WTC11 (cell line): Measurements from ENCODE around the gene TMEM145. TPM values are rescaled to one million over a fixed set of nuclear protein-coding genes. Genes with fewer than 3 reads are reported as not detected.

Experiments used
- ATAC-seq: fragments of 200-7000 bp; cut with Tn5 transposase; 2 replicates; pipeline ENCODE4 v1.10.0; 2021; ENCODE audit warnings: mild to moderate bottlenecking, moderate library complexity
- CTCF ChIA-PET: fragments of 300-600 bp; sonication (Branson Sonifier 250); formaldehyde crosslinking; loops from one replicate; lab custom pipeline; 2021; ENCODE audit warnings: antibody characterized with exemption; lab: Charles Lee
- POLR2A ChIA-PET: fragments of 350-600 bp; sonication (Branson Sonifier 250); formaldehyde crosslinking; loops from one replicate; lab custom pipeline; 2021; ENCODE audit warnings: antibody characterized with exemption; lab: Charles Lee
- DNase-seq: peaks from one replicate; pipeline ENCODE4 v3.0.0; 2021; ENCODE audit warnings: low spot score
- H3K27ac Mint-ChIP-seq: 2 replicates; pipeline ENCODE4 v1.8.0; 2021; ENCODE audit warnings: mixed read lengths
- H3K27me3 Mint-ChIP-seq: 2 replicates; pipeline ENCODE4 v1.8.0; 2021; ENCODE audit warnings: low read depth, mild to moderate bottlenecking, moderate library complexity, mixed read lengths
- H3K36me3 Mint-ChIP-seq: 2 replicates; pipeline ENCODE4 v1.8.0; 2021; ENCODE audit warnings: mixed read lengths
- H3K4me1 Mint-ChIP-seq: 2 replicates; pipeline ENCODE4 v1.8.0; 2022; ENCODE audit warnings: mixed read lengths
- H3K4me3 Mint-ChIP-seq: 2 replicates; pipeline ENCODE4 v1.8.0; 2021; ENCODE audit warnings: mild to moderate bottlenecking, moderate library complexity, mixed read lengths
- H3K9me3 Mint-ChIP-seq: 2 replicates; pipeline ENCODE4 v1.8.0; 2021; ENCODE audit warnings: mixed read lengths
- ARID4B ChIP-seq: sonication (generic); formaldehyde crosslinking; IDR thresholded peaks from 2 replicates; pipeline ENCODE4 v1.8.0; 2023; ENCODE audit warnings: missing genetic modification reagents, mild to moderate bottlenecking, borderline replicate concordance
- CREM ChIP-seq: sonication (generic); formaldehyde crosslinking; IDR thresholded peaks from 2 replicates; pipeline ENCODE4 v1.8.1; 2022; ENCODE audit warnings: mild to moderate bottlenecking, missing genetic modification reagents, moderate library complexity
- FOXK1 ChIP-seq: sonication (generic); formaldehyde crosslinking; IDR thresholded peaks from 2 replicates; pipeline ENCODE4 v1.8.0; 2022; ENCODE audit warnings: mild to moderate bottlenecking, moderate library complexity, missing genetic modification reagents
- FOXP1 ChIP-seq: sonication (generic); formaldehyde crosslinking; IDR thresholded peaks from 2 replicates; pipeline ENCODE4 v1.8.0; 2022; ENCODE audit warnings: missing genetic modification reagents, mild to moderate bottlenecking, moderate library complexity, borderline replicate concordance
- FOXP4 ChIP-seq: sonication (generic); formaldehyde crosslinking; IDR thresholded peaks from 2 replicates; pipeline ENCODE4 v1.8.0; 2022; ENCODE audit warnings: mild to moderate bottlenecking, missing genetic modification reagents
- IRF2 ChIP-seq: sonication (generic); formaldehyde crosslinking; IDR thresholded peaks from 2 replicates; pipeline ENCODE4 v1.8.0; 2022; ENCODE audit warnings: low read depth, missing genetic modification reagents, borderline replicate concordance
- NFE2L1 ChIP-seq: sonication (generic); formaldehyde crosslinking; IDR thresholded peaks from 2 replicates; pipeline ENCODE4 v1.8.1; 2023; ENCODE audit warnings: missing genetic modification reagents
- NFYB ChIP-seq: sonication (generic); formaldehyde crosslinking; conservative IDR thresholded peaks from 2 replicates; pipeline ENCODE4 v1.8.0; 2022; ENCODE audit warnings: low read depth, missing genetic modification reagents
- OVOL2 ChIP-seq: fragments of 250-450 bp; sonication (Bioruptor Pico); IDR thresholded peaks from 2 replicates; pipeline ENCODE4 v1.9.0; 2021; ENCODE audit warnings: mild to moderate bottlenecking, borderline replicate concordance
- SOX15 ChIP-seq: fragments of 250-450 bp; sonication (Bioruptor Pico); IDR thresholded peaks from 2 replicates; pipeline ENCODE4 v1.9.0; 2021; ENCODE audit warnings: mild to moderate bottlenecking
- ZBTB43 ChIP-seq: sonication (generic); formaldehyde crosslinking; IDR thresholded peaks from 2 replicates; pipeline ENCODE4 v1.8.1; 2023; ENCODE audit warnings: mild to moderate bottlenecking, missing genetic modification reagents
- ZNF232 ChIP-seq: sonication (generic); formaldehyde crosslinking; IDR thresholded peaks from 2 replicates; pipeline ENCODE4 v1.8.0; 2022; ENCODE audit warnings: mild to moderate bottlenecking, missing genetic modification reagents
- ZNF281 ChIP-seq: sonication (generic); formaldehyde crosslinking; IDR thresholded peaks from 2 replicates; pipeline ENCODE4 v1.8.0; 2023; ENCODE audit warnings: mild to moderate bottlenecking, missing genetic modification reagents
- ZNF423 ChIP-seq: fragments of 250-450 bp; sonication (Bioruptor Pico); IDR thresholded peaks from 2 replicates; pipeline ENCODE4 v2.1.2; 2022; ENCODE audit warnings: mild to moderate bottlenecking, moderate library complexity
- ZNF425 ChIP-seq: fragments of 250-450 bp; sonication (Bioruptor Pico); conservative IDR thresholded peaks from 2 replicates; pipeline ENCODE4 v1.9.0; 2021; ENCODE audit warnings: mild to moderate bottlenecking
- total RNA-seq: library from RNA; stranded (reverse); gene quantifications from 3 replicates; pipeline ENCODE4 v1.2.3, GENCODE V29; 2021

TMEM145 gene
- total RNA-seq, 1 experiment from 2014 or later: 6.9 TPM

- TF ChIP-seq ZNF281 (CRISPR knock-in tag) (no peak), OVOL2 (CRISPR knock-in tag) (no peak), IRF2 (CRISPR knock-in tag) (no peak), CREM (no peak), ARID4B (no peak), SOX15 (CRISPR knock-in tag) (no peak)
Observed at GRCh38 chr19:42282819-42283187, 30.3 kb upstream of the TMEM145 start (continued).

- ChIA-PET CTCF (interaction anchor here (4.8 to 7.5 kb wide), 2 partner anchors 12 to 38 kb away, joined by 30 to 239 read pairs; partner anchors contain the start of gene GSK3A), POLR2A (interaction anchor here (0.5 to 1.0 kb wide), 2 partner anchors 14 to 40 kb away, joined by 3 read pairs; no protein-coding TSS in a partner anchor)
- peak; percentile 73 for ATAC-seq
- Mint-ChIP-seq H3K36me3 (peaks cover 4% of the 10 kb centered on the region; the same call in 1 of the 2 replicates), H3K9me3 (no peaks in the 10 kb centered on the region), H3K27me3 (no peaks in the 10 kb centered on the region), H3K4me1 (peaks cover 34% of the 10 kb centered on the region), H3K4me3 (no peak overlapping the region), H3K27ac (no peak overlapping the region)
- TF ChIP-seq NFE2L1 (peak; percentile 56; the same call in 1 of the 2 replicates), FOXP1 (0 out of 2 replicates have a peak, but pooled peaks have one; percentile 38), ZBTB43 (CRISPR knock-in tag) (peak; percentile 62), ZNF423 (0 out of 2 replicates have a peak, but pooled peaks have one; percentile 15), ZNF232 (CRISPR knock-in tag) (no peak), FOXK1 (CRISPR knock-in tag) (peak; percentile 33; the same call in 1 of the 2 replicates), ZNF425 (CRISPR knock-in tag) (no peak), NFYB (CRISPR knock-in tag) (peak; percentile 43; the same call in 1 of the 2 replicates), FOXP4 (CRISPR knock-in tag) (0 out of 2 replicates have a peak, but pooled peaks have one; percentile 51)
- peak; percentile 95 for DNase-seq
Observed at GRCh38 chr19:42283188-42284065, 29.7 kb upstream of the TMEM145 start.
